Measurements from ENCODE around the gene DYNLT1. TPM values are rescaled to one million over a fixed set of nuclear protein-coding genes. Genes with fewer than 3 reads are reported as not detected.

The DYNLT1 gene
- total and polyA plus RNA-seq, 2 of the 13 experiments (the other 11 are each of a cell fraction or from before 2014, with no cell fraction given): 108 to 171 TPM

- TF ChIP-seq MTF2 (CRISPR knock-in tag; IDR thresholded peaks at IDR 0.05; ENCODE audit: borderline replicate concordance): no peak
- TF ChIP-seq ZNF790 (CRISPR knock-in tag; IDR thresholded peaks at IDR 0.05; ENCODE audit: borderline replicate concordance): no peak
- no peak for TF ChIP-seq ARNT (IDR thresholded peaks at IDR 0.05)
- no peak for TF ChIP-seq PCBP2 (optimal IDR thresholded peaks at IDR 0.05; ENCODE audit: low read depth, low read length, poor library complexity, severe bottlenecking)
- TF ChIP-seq, protein P1, sequence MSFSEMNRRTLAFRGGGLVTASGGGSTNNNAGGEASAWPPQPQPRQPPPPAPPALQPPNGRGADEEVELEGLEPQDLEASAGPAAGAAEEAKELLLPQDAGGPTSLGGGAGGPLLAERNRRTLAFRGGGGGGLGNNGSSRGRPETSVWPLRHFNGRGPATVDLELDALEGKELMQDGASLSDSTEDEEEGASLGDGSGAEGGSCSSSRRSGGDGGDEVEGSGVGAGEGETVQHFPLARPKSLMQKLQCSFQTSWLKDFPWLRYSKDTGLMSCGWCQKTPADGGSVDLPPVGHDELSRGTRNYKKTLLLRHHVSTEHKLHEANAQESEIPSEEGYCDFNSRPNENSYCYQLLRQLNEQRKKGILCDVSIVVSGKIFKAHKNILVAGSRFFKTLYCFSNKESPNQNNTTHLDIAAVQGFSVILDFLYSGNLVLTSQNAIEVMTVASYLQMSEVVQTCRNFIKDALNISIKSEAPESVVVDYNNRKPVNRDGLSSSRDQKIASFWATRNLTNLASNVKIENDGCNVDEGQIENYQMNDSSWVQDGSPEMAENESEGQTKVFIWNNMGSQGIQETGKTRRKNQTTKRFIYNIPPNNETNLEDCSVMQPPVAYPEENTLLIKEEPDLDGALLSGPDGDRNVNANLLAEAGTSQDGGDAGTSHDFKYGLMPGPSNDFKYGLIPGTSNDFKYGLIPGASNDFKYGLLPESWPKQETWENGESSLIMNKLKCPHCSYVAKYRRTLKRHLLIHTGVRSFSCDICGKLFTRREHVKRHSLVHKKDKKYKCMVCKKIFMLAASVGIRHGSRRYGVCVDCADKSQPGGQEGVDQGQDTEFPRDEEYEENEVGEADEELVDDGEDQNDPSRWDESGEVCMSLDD (CRISPR knock-in tag; IDR thresholded peaks at IDR 0.05; ENCODE audit: borderline replicate concordance): no peak
- no peak for TF ChIP-seq E2F1 (CRISPR knock-in tag; IDR thresholded peaks at IDR 0.05)
- TF ChIP-seq KLF15 (CRISPR knock-in tag; IDR thresholded peaks at IDR 0.05; ENCODE audit: borderline replicate concordance): no peak
- TF ChIP-seq, protein P2, sequence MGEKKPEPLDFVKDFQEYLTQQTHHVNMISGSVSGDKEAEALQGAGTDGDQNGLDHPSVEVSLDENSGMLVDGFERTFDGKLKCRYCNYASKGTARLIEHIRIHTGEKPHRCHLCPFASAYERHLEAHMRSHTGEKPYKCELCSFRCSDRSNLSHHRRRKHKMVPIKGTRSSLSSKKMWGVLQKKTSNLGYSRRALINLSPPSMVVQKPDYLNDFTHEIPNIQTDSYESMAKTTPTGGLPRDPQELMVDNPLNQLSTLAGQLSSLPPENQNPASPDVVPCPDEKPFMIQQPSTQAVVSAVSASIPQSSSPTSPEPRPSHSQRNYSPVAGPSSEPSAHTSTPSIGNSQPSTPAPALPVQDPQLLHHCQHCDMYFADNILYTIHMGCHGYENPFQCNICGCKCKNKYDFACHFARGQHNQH (CRISPR knock-in tag; IDR thresholded peaks at IDR 0.05): no peak
- TF ChIP-seq ZNF18 (CRISPR knock-in tag; IDR thresholded peaks at IDR 0.05; ENCODE audit: insufficient replicate concordance): no peak
- TF ChIP-seq ZNF782 (CRISPR knock-in tag; IDR thresholded peaks at IDR 0.05; ENCODE audit: borderline replicate concordance): no peak
- peak; percentile 48; the same call in 1 of the 2 replicates for TF ChIP-seq DPF2 (CRISPR knock-in tag; IDR thresholded peaks at IDR 0.05; ENCODE audit: borderline replicate concordance, low read depth)
- no peak for TF ChIP-seq NFYB (CRISPR knock-in tag; IDR thresholded peaks at IDR 0.05)
- TF ChIP-seq POLR2AphosphoS2 (IDR thresholded peaks at IDR 0.05; ENCODE audit: low read depth, low read length): no peak
- no peak for TF ChIP-seq ZBTB49 (CRISPR knock-in tag; IDR thresholded peaks at IDR 0.05; ENCODE audit: borderline replicate concordance)
- no peak for TF ChIP-seq ZNF225 (CRISPR knock-in tag; IDR thresholded peaks at IDR 0.05)
- no peak for TF ChIP-seq ZNF207 (IDR thresholded peaks at IDR 0.05; ENCODE audit: borderline replicate concordance)
- TF ChIP-seq DNMT1 (CRISPR knock-in tag; IDR thresholded peaks at IDR 0.05): no peak
- TF ChIP-seq ZNF3 (CRISPR knock-in tag; IDR thresholded peaks at IDR 0.05): no peak
Measured at GRCh38 chr6:158629367-158630221, 14.9 kb downstream of the DYNLT1 start (continued).
